SK-N-SH (cell line): ENCODE results near the gene FBXO10. TPM values are rescaled to one million over a fixed set of nuclear protein-coding genes. Genes with fewer than 3 reads are reported as not detected.

Source experiments
- CTCF ChIA-PET: fragments of 300-600, 350-600 bp; formaldehyde crosslinking; extraction: SDS; loops from one replicate; lab custom pipeline; 2021; lab: Yijun Ruan, JAX
- POLR2A ChIA-PET: fragments of 350-600 bp; sonication (Branson Sonifier 250); formaldehyde crosslinking; extraction: SDS; loops from one replicate; lab custom pipeline; 2020; ENCODE audit warnings: antibody characterized with exemption, inconsistent platforms; lab: Yijun Ruan, JAX
- DNase-seq: peaks from one replicate; pipeline ENCODE4 v3.0.0; 2012
- H2AFZ ChIP-seq: fragments of 200-600 bp; sonication (generic); 2 replicates; pipeline ENCODE4 v1.8.1; 2016; ENCODE audit warnings: antibody characterized with exemption, mild to moderate bottlenecking, low read depth
- H3F3A ChIP-seq: fragments of 200-600 bp; sonication (generic); replicated peaks from 2 replicates; pipeline ENCODE3; 2016; ENCODE audit warnings: antibody characterized with exemption, mild to moderate bottlenecking; ENCODE audit not compliant: insufficient read depth
- H3K27ac ChIP-seq, 2 experiments: fragments of 200-500 bp in 1 of 2; fragments of 200-600 bp in 1 of 2; sonication (Bioruptor generic) in 1 of 2; sonication (generic), shearing (Covaris generic) in 1 of 2; 2 replicates each; pipeline versions ENCODE4 v1.5.1 to v1.6.1; 2014 to 2016; ENCODE audit warnings: low read depth in 2 of 2, inconsistent platforms in 1 of 2, low read length in 1 of 2, mild to moderate bottlenecking in 1 of 2, mixed read lengths in 1 of 2
- H3K27me3 ChIP-seq: fragments of 200-600 bp; sonication (generic), shearing (Covaris generic); 2 replicates; pipeline ENCODE4 v1.6.1; 2016; ENCODE audit warnings: mixed run types; ENCODE audit not compliant: insufficient read depth
- H3K36me3 ChIP-seq, 2 experiments: fragments of 200-500 bp in 1 of 2; fragments of 200-600 bp in 1 of 2; sonication (Bioruptor generic) in 1 of 2; sonication (generic) in 1 of 2; replicated peaks in 1 of 2; 2 replicates each; pipeline versions ENCODE3 to v1.5.1; 2014 to 2016; ENCODE audit warnings: low read length in 1 of 2, mild to moderate bottlenecking in 1 of 2; ENCODE audit not compliant: insufficient read depth in 2 of 2, control insufficient read depth in 1 of 2
- H3K4me1 ChIP-seq, 2 experiments: fragments of 200-500 bp in 1 of 2; fragments of 200-600 bp in 1 of 2; sonication (Bioruptor generic) in 1 of 2; sonication (generic), shearing (Covaris generic) in 1 of 2; 2 replicates each; pipeline versions ENCODE4 v1.5.1 to v1.6.1; 2014 to 2016; ENCODE audit warnings: low read depth in 1 of 2, low read length in 1 of 2, mixed run types in 1 of 2; ENCODE audit not compliant: insufficient read depth in 2 of 2, control insufficient read depth in 1 of 2
- H3K4me2 ChIP-seq: fragments of 200-600 bp; sonication (generic), shearing (Covaris generic); 2 replicates; pipeline ENCODE4 v1.6.1; 2017; ENCODE audit warnings: mixed run types
- H3K4me3 ChIP-seq, 2 experiments: fragments of 200-500 bp in 1 of 2; fragments of 200-600 bp in 1 of 2; sonication (Bioruptor generic) in 1 of 2; sonication (generic), shearing (Covaris generic) in 1 of 2; 2 replicates each; pipeline versions ENCODE4 v1.5.1 to v1.8.1; 2014 to 2016; ENCODE audit warnings: low read depth in 2 of 2, inconsistent platforms in 1 of 2, low read length in 1 of 2, mild to moderate bottlenecking in 1 of 2, mixed read lengths in 1 of 2, moderate library complexity in 1 of 2
- H3K79me2 ChIP-seq: fragments of 200-600 bp; sonication (generic); 2 replicates; pipeline ENCODE4 v1.8.1; 2017; ENCODE audit warnings: mild to moderate bottlenecking; ENCODE audit not compliant: insufficient read depth
- H3K9ac ChIP-seq: fragments of 200-600 bp; sonication (generic); 2 replicates; pipeline ENCODE4 v1.6.1; 2017; ENCODE audit warnings: mixed run types
- H3K9me2 ChIP-seq: fragments of 200-600 bp; sonication (generic); 2 replicates; pipeline ENCODE4 v1.6.1; 2017; ENCODE audit warnings: mixed run types
- H3K9me3 ChIP-seq: fragments of 200-600 bp; sonication (generic); 2 replicates; pipeline ENCODE4 v1.6.1; 2017; ENCODE audit warnings: mixed run types, mild to moderate bottlenecking, moderate library complexity
- H4K20me1 ChIP-seq: fragments of 200-600 bp; sonication (generic); 2 replicates; pipeline ENCODE4 v1.6.1; 2017; ENCODE audit warnings: mild to moderate bottlenecking, mixed run types; ENCODE audit not compliant: insufficient read depth
- ELF1 ChIP-seq: IDR thresholded peaks from 2 replicates; pipeline ENCODE4 v1.4.0; 2012
- FOSL2 ChIP-seq: IDR thresholded peaks from 2 replicates; pipeline ENCODE4 v1.4.0; 2012; ENCODE audit warnings: low read depth, mild to moderate bottlenecking, moderate library complexity, borderline replicate concordance
- GABPA ChIP-seq: IDR thresholded peaks from 2 replicates; pipeline ENCODE4 v1.4.0; 2012; ENCODE audit warnings: low read depth, mild to moderate bottlenecking
- IRF3 ChIP-seq: fragments of 150-350 bp; IDR thresholded peaks from 2 replicates; pipeline ENCODE4 v1.6.1; 2016; ENCODE audit warnings: mild to moderate bottlenecking, low read depth, low read length
- MAX ChIP-seq: IDR thresholded peaks from 2 replicates; pipeline ENCODE4 v1.4.0; 2012; ENCODE audit warnings: low read depth
- MEF2A ChIP-seq: IDR thresholded peaks from 2 replicates; pipeline ENCODE4 v1.4.0; 2012; ENCODE audit warnings: low read depth, borderline replicate concordance
- MXI1 ChIP-seq: IDR thresholded peaks from 2 replicates; pipeline ENCODE4 v1.6.1; 2012; ENCODE audit warnings: mild to moderate bottlenecking, low read depth, low read length, improper control_type of control experiment
- PBX3 ChIP-seq: IDR thresholded peaks from 2 replicates; pipeline ENCODE4; 2012
- RAD21 ChIP-seq: IDR thresholded peaks from 2 replicates; pipeline ENCODE4 v1.6.1; 2012; ENCODE audit warnings: mild to moderate bottlenecking, low read length
- RCOR1 ChIP-seq: fragments of 150-350 bp; IDR thresholded peaks from 2 replicates; pipeline ENCODE4 v1.6.1; 2017; ENCODE audit warnings: antibody characterized with exemption, low read length
- RXRA ChIP-seq: IDR thresholded peaks from 2 replicates; pipeline ENCODE4 v1.4.0; 2012; ENCODE audit warnings: low read depth, mild to moderate bottlenecking, borderline replicate concordance
- SIN3A ChIP-seq: IDR thresholded peaks from 2 replicates; pipeline ENCODE4 v1.6.1; 2012; ENCODE audit warnings: low read depth, mild to moderate bottlenecking, low read length, moderate library complexity, borderline replicate concordance
- SMC3 ChIP-seq: IDR thresholded peaks from 2 replicates; pipeline ENCODE4 v1.6.1; 2012; ENCODE audit warnings: low read depth, low read length, improper control_type of control experiment
- TAF1 ChIP-seq: IDR thresholded peaks from 2 replicates; pipeline ENCODE4 v1.6.1; 2012; ENCODE audit warnings: low read depth, mild to moderate bottlenecking, low read length, moderate library complexity, borderline replicate concordance
- TCF12 ChIP-seq: IDR thresholded peaks from 2 replicates; pipeline ENCODE4 v1.4.0; 2012
- USF1 ChIP-seq: IDR thresholded peaks from 2 replicates; pipeline ENCODE4 v1.4.0; 2012; ENCODE audit warnings: low read depth, borderline replicate concordance
- YY1 ChIP-seq: IDR thresholded peaks from 2 replicates; pipeline ENCODE4 v1.4.0; 2012; ENCODE audit warnings: low read depth, mild to moderate bottlenecking
- ZBTB33 ChIP-seq: IDR thresholded peaks from 2 replicates; pipeline ENCODE4 v1.4.0; 2012; ENCODE audit warnings: low read depth, borderline replicate concordance
- WGBS: methylation state at CpG from one replicate; pipeline ENCODE4 v1.1.6; 2017; ENCODE audit warnings: low lambda C conversion rate; 5-methylcytosine and 5-hydroxymethylcytosine counted together
- polyA plus RNA-seq, 3 experiments: library from polyadenylated mRNA; depleted of rRNA; stranded (reverse); fragments of >200 nt; gene quantifications; 2 replicates each; pipeline ENCODE4 v1.2.3, GENCODE V29; 2012

The FBXO10 gene
- polyA plus RNA-seq, 1 of the 3 experiments (the other 2 are of a cell fraction), result 10.1 TPM

GRCh38 chr9:37619806-37620205, 43.6 kb upstream of the FBXO10 start:
- 81% methylated on average over 3 of the region's 3 CpGs for WGBS
- no peaks in the 10 kb centered on the region for H3F3A ChIP-seq

More at GRCh38 chr9:37619806-37620205, 43.6 kb upstream of the FBXO10 start:
- no peaks in the 10 kb centered on the region for H3K79me2 ChIP-seq
- no peak overlapping the region for H2AFZ ChIP-seq
- CTCF ChIA-PET, result no interaction called here
- no peaks in the 10 kb centered on the region for H3K9me2 ChIP-seq
- H3K4me1 ChIP-seq, result peaks cover 0 to 23% of the 10 kb centered on the region in 2 experiments; a peak in 2 of 4 replicates
- no peak overlapping the region for H3K27ac ChIP-seq
- H3K4me3 ChIP-seq, result no peak overlapping the region
- H4K20me1 ChIP-seq, result no peaks in the 10 kb centered on the region
- POLR2A ChIA-PET, result no interaction called here
- DNase-seq, result no peak
- H3K36me3 ChIP-seq, result no peaks in the 10 kb centered on the region
- TF ChIP-seq MAX (no peak), PBX3 (no peak), RCOR1 (no peak), ELF1 (no peak), TCF12 (no peak), YY1 (no peak), MEF2A (no peak), IRF3 (no peak), GABPA (no peak), TAF1 (no peak), FOSL2 (no peak), ZBTB33 (no peak), SMC3 (no peak), USF1 (no peak), RXRA (no peak), SIN3A (no peak), MXI1 (no peak), RAD21 (no peak)
- H3K27me3 ChIP-seq, result no peaks in the 10 kb centered on the region
- H3K9me3 ChIP-seq, result no peaks in the 10 kb centered on the region
- no peak overlapping the region for H3K4me2 ChIP-seq
- no peak overlapping the region for H3K9ac ChIP-seq
